Endothelial cell of umbilical vein (primary cell): ENCODE measurements around the gene RNF6. TPM values are rescaled to one million over a fixed set of nuclear protein-coding genes. Genes with fewer than 3 reads are reported as not detected.
A peak's percentile ranks its signal among the peaks of the same experiment; 100 is the strongest.

Experiments used
- BruUV-seq: library from RNA; stranded (reverse); fragments of 400-500 nt; replicated peaks from 2 replicates; lab custom pipeline; 2021; lab: Mats Ljungman, UMichigan
- CTCF ChIA-PET: fragments of 300-600, 350-600 bp; sonication (Branson Sonifier 250); formaldehyde crosslinking; loops from one replicate; lab custom pipeline; 2021; ENCODE audit warnings: antibody characterized with exemption, inconsistent platforms; lab: Charles Lee
- POLR2A ChIA-PET: fragments of 300-600, 350-600 bp; sonication (Branson Sonifier 250); formaldehyde crosslinking; loops from one replicate; lab custom pipeline; 2021; ENCODE audit warnings: antibody characterized with exemption, inconsistent platforms; lab: Charles Lee
- DNase-seq: peaks from one replicate; pipeline ENCODE4 v3.0.0-alpha.2; 2011; ENCODE audit warnings: low read depth, low spot score
- FAIRE-seq: peaks from 2 replicates; lab custom pipeline; 2011; peaks lifted over from hg19 to GRCh38; lab: Jason Lieb, UNC
- H2AFZ ChIP-seq: 2 replicates; pipeline ENCODE4 v1.6.0; 2012; ENCODE audit warnings: low read depth, low read length, control low read depth, inconsistent platforms
- H3K27ac ChIP-seq: 2 replicates; pipeline ENCODE4 v1.5.1; 2011; ENCODE audit warnings: low read depth, mild to moderate bottlenecking, control low read depth, low read length, moderate library complexity; ENCODE audit not compliant: insufficient read depth
- H3K27me3 ChIP-seq, 2 experiments: 2 replicates each; pipeline versions ENCODE4 v1.6.0 to v1.6.1; 2011; ENCODE audit warnings: low read length in 2 of 2, mixed read lengths in 1 of 2; ENCODE audit not compliant: control insufficient read depth in 2 of 2, insufficient read depth in 2 of 2
- H3K36me3 ChIP-seq, 2 experiments: 2 replicates in 1 of 2; 3 replicates in 1 of 2; pipeline ENCODE4 v1.5.1; 2011; ENCODE audit warnings: low read length in 2 of 2, mild to moderate bottlenecking in 1 of 2, moderate library complexity in 1 of 2; ENCODE audit not compliant: control insufficient read depth in 2 of 2, insufficient read depth in 2 of 2; ENCODE audit errors: extremely low read depth in 1 of 2
- H3K4me1 ChIP-seq: 3 replicates; pipeline ENCODE4 v1.5.1; 2011; ENCODE audit warnings: mild to moderate bottlenecking, low read length; ENCODE audit not compliant: control insufficient read depth, insufficient read depth; ENCODE audit errors: extremely low read depth
- H3K4me2 ChIP-seq: 2 replicates; pipeline ENCODE4 v1.6.1; 2011; ENCODE audit warnings: low read length, control low read depth, mixed read lengths; ENCODE audit not compliant: insufficient read depth
- H3K4me3 ChIP-seq, 3 experiments: fragments of 200-600 bp in 1 of 3; sonication (generic), shearing (Covaris generic) in 1 of 3; replicated peaks in 1 of 3; 2 replicates each; pipeline ENCODE4 v1.5.1; 2011 to 2016; ENCODE audit warnings: control low read depth in 3 of 3, low read length in 3 of 3, mild to moderate bottlenecking in 2 of 3, inconsistent platforms in 1 of 3, low read depth in 1 of 3, moderate library complexity in 1 of 3; ENCODE audit not compliant: insufficient read depth in 1 of 3
- H3K79me2 ChIP-seq: 2 replicates; pipeline ENCODE4 v1.6.0; 2012; ENCODE audit warnings: low read length, inconsistent platforms; ENCODE audit not compliant: control insufficient read depth, insufficient read depth
- H3K9ac ChIP-seq: replicated peaks from 2 replicates; pipeline ENCODE3; 2011; ENCODE audit warnings: low read length, control low read depth; ENCODE audit not compliant: insufficient read depth; ENCODE audit errors: extremely low read depth
- H3K9me1 ChIP-seq: replicated peaks from 3 replicates; pipeline ENCODE4 v1.6.0; 2011; ENCODE audit warnings: mild to moderate bottlenecking, low read length; ENCODE audit not compliant: control insufficient read depth, insufficient read depth; ENCODE audit errors: extremely low read depth
- H3K9me3 ChIP-seq: replicated peaks from 2 replicates; pipeline ENCODE4 v1.5.1; 2012; ENCODE audit warnings: low read length, inconsistent platforms; ENCODE audit not compliant: control insufficient read depth, insufficient read depth
- H4K20me1 ChIP-seq: replicated peaks from 2 replicates; pipeline ENCODE3; 2011; ENCODE audit warnings: mild to moderate bottlenecking, low read length; ENCODE audit not compliant: control insufficient read depth, insufficient read depth; ENCODE audit errors: extremely low read depth
- FOS ChIP-seq: IDR thresholded peaks from 2 replicates; pipeline ENCODE4 v1.6.1; 2011; ENCODE audit warnings: mild to moderate bottlenecking, low read length, moderate library complexity, borderline replicate concordance; ENCODE audit not compliant: insufficient read depth
- GATA2 ChIP-seq: IDR thresholded peaks from 2 replicates; pipeline ENCODE4 v1.7.0; 2011; ENCODE audit warnings: low read depth, mild to moderate bottlenecking, moderate library complexity, mixed read lengths, low read length; ENCODE audit not compliant: insufficient read length, insufficient read depth
- JUN ChIP-seq: IDR thresholded peaks from 2 replicates; pipeline ENCODE4 v1.6.1; 2011; ENCODE audit warnings: borderline replicate concordance, low read depth; ENCODE audit not compliant: insufficient read length, insufficient read depth
- POLR2AphosphoS5 ChIP-seq: IDR thresholded peaks from 2 replicates; pipeline ENCODE4 v1.6.1; 2012; ENCODE audit warnings: low read depth, mild to moderate bottlenecking, control low read depth, low read length, moderate library complexity; ENCODE audit not compliant: insufficient read depth
- dilution Hi-C: fragments of 300-500 bp; cut with MboI; formaldehyde crosslinking; loops from one replicate; pipeline ENCODE4 v1.15.0; 2019; ENCODE audit warnings: low sequenced_read_pairs; ENCODE audit not compliant: extremely low pct_ligation_motif_present
- intact Hi-C: fragments of 100-400 bp; cut with micrococcal nuclease; formaldehyde crosslinking; loops from one replicate; pipeline ENCODE4 v1.10.0; 2022
- polyA plus RNA-seq, 4 experiments: library from polyadenylated mRNA; depleted of rRNA in 3 of 4; stranded (reverse) in 3 of 4; unstranded in 1 of 4; fragments of >200 nt; gene quantifications; 2 replicates each; pipeline versions ENCODE4 v1.2.1 to v1.2.3, GENCODE V29; 2011 to 2012; ENCODE audit warnings: missing spikeins in 1 of 4
- total RNA-seq: library from RNA; stranded (reverse); gene quantifications from 2 replicates; pipeline ENCODE4 v1.2.3, GENCODE V29; 2021
- TF ChIP-seq, protein P1 (sequence below), 2 donors: IDR thresholded peaks; 1 replicate in 1 of 2; 2 replicates in 1 of 2; pipeline ENCODE4 v1.5.1; 2011; ENCODE audit warnings: low read length in 2 of 2, mild to moderate bottlenecking in 2 of 2, moderate library complexity in 2 of 2, control low read depth in 1 of 2, inconsistent platforms in 1 of 2, low read depth in 1 of 2; ENCODE audit not compliant: insufficient read depth in 1 of 2; ENCODE audit errors: extremely low read depth in 1 of 2

RNF6 gene
- total and polyA plus RNA-seq, 2 donors (not counting 3 experiments of a cell fraction or from before 2014, with no cell fraction given) = 12.7 to 36.4 TPM

DNA sequence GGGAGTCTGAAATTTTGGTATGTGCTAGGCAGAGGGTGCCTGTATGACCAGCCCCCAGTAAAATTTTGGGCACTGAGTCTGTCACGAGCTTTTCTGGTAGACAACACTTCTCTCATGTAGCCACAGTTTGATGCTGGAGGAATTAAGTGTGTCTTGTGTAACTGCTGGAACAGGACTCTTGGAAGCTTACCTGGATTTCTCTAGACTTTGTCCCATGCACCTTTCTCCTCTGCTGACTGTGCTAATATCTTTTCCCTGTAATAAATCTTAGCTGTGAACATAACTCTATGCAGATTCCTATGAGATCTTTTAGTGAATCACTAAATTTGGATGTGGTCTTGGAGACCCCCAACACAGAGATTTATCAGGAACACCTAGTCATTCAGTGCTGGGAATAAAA is 13.8 kb downstream of the RNF6 start:
- Histone ChIP-seq H3K4me3 (no peak overlapping the region), H3K27me3 (no peaks in the 10 kb centered on the region), H3K4me1 (no peaks in the 10 kb centered on the region), H4K20me1 (no peaks in the 10 kb centered on the region), H2AFZ (no peak overlapping the region), H3K36me3 (peaks cover 3 to 7% of the 10 kb centered on the region in 2 experiments), H3K9me3 (no peaks in the 10 kb centered on the region), H3K27ac (no peak overlapping the region), H3K9ac (no peak overlapping the region), H3K4me2 (no peak overlapping the region), H3K9me1 (no peaks in the 10 kb centered on the region), H3K79me2 (no peaks in the 10 kb centered on the region)
- ChIA-PET POLR2A (no interaction called here), CTCF (no interaction called here)
- DNase-seq (no peak), FAIRE-seq (no peak)
- dilution Hi-C loops = no loop called here
- TF ChIP-seq JUN = no peak
- TF ChIP-seq GATA2 = no peak
- intact Hi-C loops = no loop called here
- BruUV-seq = no TSS peak

DNA sequence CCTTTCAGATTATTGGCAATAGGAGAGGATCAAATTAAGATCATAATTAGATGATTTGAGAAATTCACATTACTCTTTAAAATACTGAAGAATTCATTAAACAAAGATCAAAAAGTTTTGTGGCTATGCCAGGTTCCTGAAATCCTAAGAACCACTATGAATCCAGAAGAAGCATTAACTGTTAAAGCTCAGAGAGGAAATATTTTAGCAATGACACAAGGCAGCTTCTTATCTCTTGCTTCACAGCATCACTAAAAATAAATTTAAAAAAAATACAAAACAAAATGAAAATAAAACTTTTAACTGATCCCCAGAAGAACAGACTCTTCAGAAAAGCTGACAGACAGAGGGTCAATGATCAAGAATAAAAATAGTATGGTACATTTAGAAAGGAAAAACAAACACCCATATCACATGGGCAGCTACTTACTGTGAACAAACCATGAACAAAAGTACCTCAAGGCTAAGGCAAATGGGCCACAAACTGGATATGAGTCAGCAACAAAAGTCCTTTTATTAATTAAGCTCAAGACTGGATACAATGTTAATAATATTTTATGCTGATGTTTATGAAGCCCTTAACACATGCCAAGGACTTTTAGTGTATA is 19.6 kb downstream of the RNF6 start:
- Histone ChIP-seq H3K4me1 (peaks cover 6% of the 10 kb centered on the region), H4K20me1 (no peaks in the 10 kb centered on the region), H3K9me1 (peaks cover 3% of the 10 kb centered on the region), H3K9ac (peak overlapping the region; percentile 3), H3K4me2 (no peak overlapping the region), H2AFZ (no peak overlapping the region), H3K4me3 (no peak overlapping the region), H3K27ac (no peak overlapping the region), H3K27me3 (no peaks in the 10 kb centered on the region), H3K79me2 (no peaks in the 10 kb centered on the region), H3K9me3 (no peaks in the 10 kb centered on the region), H3K36me3 (peaks cover 0 to 2% of the 10 kb centered on the region in 2 experiments)
- DNase-seq = peak; percentile 44
- no peak for FAIRE-seq
- intact Hi-C loops (no loop called here), dilution Hi-C loops (no loop called here)
- ChIA-PET CTCF (interaction anchor here (0.8 to 3.4 kb wide), 6 partner anchors 8 to 671 kb away, joined by 3 to 14 read pairs (median 5); partner anchors contain the start of gene RNF6), POLR2A (no interaction called here)
- TF ChIP-seq POLR2AphosphoS5 = no peak
- TF ChIP-seq, protein P1, sequence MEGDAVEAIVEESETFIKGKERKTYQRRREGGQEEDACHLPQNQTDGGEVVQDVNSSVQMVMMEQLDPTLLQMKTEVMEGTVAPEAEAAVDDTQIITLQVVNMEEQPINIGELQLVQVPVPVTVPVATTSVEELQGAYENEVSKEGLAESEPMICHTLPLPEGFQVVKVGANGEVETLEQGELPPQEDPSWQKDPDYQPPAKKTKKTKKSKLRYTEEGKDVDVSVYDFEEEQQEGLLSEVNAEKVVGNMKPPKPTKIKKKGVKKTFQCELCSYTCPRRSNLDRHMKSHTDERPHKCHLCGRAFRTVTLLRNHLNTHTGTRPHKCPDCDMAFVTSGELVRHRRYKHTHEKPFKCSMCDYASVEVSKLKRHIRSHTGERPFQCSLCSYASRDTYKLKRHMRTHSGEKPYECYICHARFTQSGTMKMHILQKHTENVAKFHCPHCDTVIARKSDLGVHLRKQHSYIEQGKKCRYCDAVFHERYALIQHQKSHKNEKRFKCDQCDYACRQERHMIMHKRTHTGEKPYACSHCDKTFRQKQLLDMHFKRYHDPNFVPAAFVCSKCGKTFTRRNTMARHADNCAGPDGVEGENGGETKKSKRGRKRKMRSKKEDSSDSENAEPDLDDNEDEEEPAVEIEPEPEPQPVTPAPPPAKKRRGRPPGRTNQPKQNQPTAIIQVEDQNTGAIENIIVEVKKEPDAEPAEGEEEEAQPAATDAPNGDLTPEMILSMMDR (IDR thresholded peaks at IDR 0.05; ENCODE audit: extremely low read depth in 1 of 2, insufficient read depth in 1 of 2, low read depth in 1 of 2, low read length in 2 of 2) = no peak
- peak; percentile 20 for TF ChIP-seq FOS
- BruUV-seq = no TSS peak
